GM06990 (cell line): ENCODE data around the gene FGFRL1.

Source experiments
- DNase-seq: peaks from one replicate; pipeline ENCODE4 v3.0.0-alpha.2; 2011; ENCODE audit not compliant: insufficient read length; ENCODE audit errors: extremely low read depth
- H3K27me3 ChIP-seq: replicated peaks from 2 replicates; pipeline ENCODE4 v1.6.0; 2011; ENCODE audit warnings: low read length; ENCODE audit not compliant: control insufficient read depth, insufficient read depth
- H3K36me3 ChIP-seq: 2 replicates; pipeline ENCODE4 v1.5.1; 2011; ENCODE audit warnings: low read length; ENCODE audit not compliant: control insufficient read depth, insufficient read depth
- H3K4me3 ChIP-seq: replicated peaks from 2 replicates; pipeline ENCODE4 v1.5.1; 2011; ENCODE audit warnings: low read depth, mild to moderate bottlenecking, control low read depth, low read length
- CTCF ChIP-seq: IDR thresholded peaks from 2 replicates; pipeline ENCODE4 v1.5.1; 2011; ENCODE audit warnings: low read length, control low read depth, mild to moderate bottlenecking, inconsistent platforms; ENCODE audit not compliant: insufficient read depth, poor library complexity, severe bottlenecking

FGFRL1 gene

DNA sequence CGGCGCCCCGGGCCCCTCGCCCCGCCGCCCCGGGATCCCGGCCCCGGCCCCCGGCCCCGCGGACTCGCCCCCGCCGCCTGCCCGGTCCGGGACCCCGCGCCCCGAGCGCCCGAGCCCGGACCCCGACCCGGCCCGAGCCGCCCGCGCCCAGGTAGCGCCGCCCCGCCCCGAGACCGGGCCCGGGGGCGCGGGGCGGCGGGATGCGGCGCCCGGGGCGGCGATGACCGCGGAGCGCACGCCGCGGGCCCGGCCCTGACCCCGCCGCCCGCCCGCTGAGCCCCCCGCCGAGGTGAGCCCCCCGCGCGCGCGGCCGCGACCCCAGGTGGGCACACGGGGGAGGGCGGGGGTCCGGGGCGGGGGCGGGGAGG, 224 bp downstream of the FGFRL1 start:
- no peaks in the 10 kb centered on the region for H3K36me3 ChIP-seq
- no peak for DNase-seq
- H3K4me3 ChIP-seq = no peak overlapping the region; the same call in 1 of the 2 replicates
- no peak for TF ChIP-seq CTCF
- H3K27me3 ChIP-seq = no peaks in the 10 kb centered on the region

DNA sequence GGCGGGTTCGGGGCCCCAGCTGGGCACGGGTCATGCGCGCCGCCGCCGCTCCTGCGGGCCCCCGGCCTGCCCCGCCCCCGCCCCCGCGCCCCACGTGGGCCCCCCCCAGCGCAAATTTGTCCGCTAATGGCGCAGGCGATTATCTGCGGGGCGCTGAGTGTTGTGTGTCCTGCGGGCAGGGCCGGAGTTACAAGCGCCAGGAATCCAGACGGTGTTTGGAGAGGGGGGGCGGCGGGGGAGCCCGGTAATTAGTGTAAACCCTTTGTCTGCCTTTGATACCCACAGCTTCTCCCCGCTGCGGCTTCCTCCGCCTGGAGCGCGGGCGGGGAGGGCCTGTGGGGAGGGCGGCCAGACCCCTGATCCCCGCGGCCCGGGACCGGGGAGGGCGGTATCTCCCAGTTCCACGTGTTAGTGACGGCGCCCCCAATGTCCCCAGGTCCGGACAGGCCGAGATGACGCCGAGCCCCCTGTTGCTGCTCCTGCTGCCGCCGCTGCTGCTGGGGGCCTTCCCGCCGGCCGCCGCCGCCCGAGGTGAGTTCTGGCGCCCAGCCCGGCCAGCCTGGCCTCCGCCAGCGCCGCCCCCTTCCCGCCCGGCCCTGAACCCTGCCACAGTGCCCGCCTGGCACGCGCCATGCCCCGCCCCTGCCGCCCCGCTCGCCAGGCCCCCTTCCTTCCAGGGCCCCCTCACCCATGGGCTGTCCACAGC, 761 bp downstream of the FGFRL1 start:
- peak overlapping the region; percentile 36 for H3K4me3 ChIP-seq
- DNase-seq = no peak
- no peak for TF ChIP-seq CTCF
- no peaks in the 10 kb centered on the region for H3K36me3 ChIP-seq
- no peaks in the 10 kb centered on the region for H3K27me3 ChIP-seq

GRCh38 chr4:1013225-1014073, 2.0 kb downstream of the FGFRL1 start:
- no peaks in the 10 kb centered on the region for H3K36me3 ChIP-seq
- no peak for TF ChIP-seq CTCF
- no peak for DNase-seq
- no peaks in the 10 kb centered on the region for H3K27me3 ChIP-seq
- no peak overlapping the region for H3K4me3 ChIP-seq

- no peak for DNase-seq
- Histone ChIP-seq H3K4me3 (no peak overlapping the region), H3K27me3 (no peaks in the 10 kb centered on the region), H3K36me3 (no peaks in the 10 kb centered on the region)
- no peak for TF ChIP-seq CTCF
Measured at GRCh38 chr4:1014291-1015167, 3.1 kb downstream of the FGFRL1 start.

DNA sequence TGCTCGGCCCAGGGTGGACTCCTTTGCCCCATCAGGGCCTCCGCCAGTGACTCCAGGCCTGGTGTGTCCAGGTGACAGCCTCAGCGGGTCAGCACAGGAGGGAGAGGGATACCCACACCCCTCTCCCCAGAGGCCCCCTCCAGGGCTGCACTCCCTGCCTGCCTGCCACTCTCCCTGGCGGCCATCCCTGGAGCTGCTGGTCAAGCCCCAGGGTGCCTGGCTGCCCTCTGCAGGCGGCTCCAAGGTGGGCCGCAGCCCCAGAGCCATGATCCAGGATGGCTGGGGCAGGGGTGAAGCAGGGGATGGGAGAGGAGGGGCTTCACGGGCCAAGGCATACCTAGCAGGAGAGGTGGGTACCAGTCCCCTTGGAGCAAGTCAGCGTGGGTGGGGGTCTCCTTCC, 3.8 kb downstream of the FGFRL1 start:
- Histone ChIP-seq H3K4me3 (no peak overlapping the region), H3K27me3 (no peaks in the 10 kb centered on the region), H3K36me3 (no peaks in the 10 kb centered on the region)
- TF ChIP-seq CTCF = no peak
- no peak for DNase-seq
